Naive B cell (primary cell): Measurements from ENCODE around the gene SMCHD1. TPM values are rescaled to one million over a fixed set of nuclear protein-coding genes. Genes with fewer than 3 reads are reported as not detected.
"Not testable (repeated sequence)": the region's sequence is repeated elsewhere in the genome, so short reads cannot be mapped to it uniquely, and the experiment has no call there.

Experiments used
- ATAC-seq, 2 donors: fragments of 150-1000 bp; cut with Tn5 transposase; 2 replicates each; pipeline ENCODE4 v1.10.0; 2021; ENCODE audit warnings: low read depth in 2 of 2, mild to moderate bottlenecking in 2 of 2, moderate library complexity in 2 of 2
- DNase-seq: peaks from one replicate; pipeline ENCODE4 v3.0.0; 2022
- H3K27ac Mint-ChIP-seq, 6 donors: one replicate each; pipeline ENCODE4 v1.8.0; 2020 to 2022; ENCODE audit warnings: mild to moderate bottlenecking in 6 of 6, mixed read lengths in 6 of 6, moderate library complexity in 5 of 6, inconsistent platforms in 2 of 6
- H3K27me3 Mint-ChIP-seq, 3 donors: one replicate each; pipeline ENCODE4 v1.8.0; 2021 to 2022; ENCODE audit warnings: mixed read lengths in 3 of 3, mild to moderate bottlenecking in 1 of 3
- H3K36me3 Mint-ChIP-seq, 2 donors: one replicate each; pipeline ENCODE4 v1.8.0; 2020 to 2022; ENCODE audit warnings: mixed read lengths in 2 of 2, inconsistent platforms in 1 of 2, mild to moderate bottlenecking in 1 of 2
- H3K4me1 Mint-ChIP-seq, 3 donors: one replicate each; pipeline ENCODE4 v1.8.0; 2020 to 2022; ENCODE audit warnings: mixed read lengths in 3 of 3, inconsistent platforms in 1 of 3, mild to moderate bottlenecking in 1 of 3, moderate library complexity in 1 of 3
- H3K4me3 Mint-ChIP-seq, 8 donors: one replicate each; pipeline ENCODE4 v1.8.0; 2020 to 2022; ENCODE audit warnings: mild to moderate bottlenecking in 8 of 8, mixed read lengths in 8 of 8, moderate library complexity in 8 of 8, inconsistent platforms in 2 of 8
- H3K9me3 Mint-ChIP-seq, 7 donors: one replicate each; pipeline ENCODE4 v1.8.0; 2020 to 2022; ENCODE audit warnings: mixed read lengths in 7 of 7, mild to moderate bottlenecking in 5 of 7, inconsistent platforms in 2 of 7, moderate library complexity in 1 of 7
- polyA plus RNA-seq, 6 donors: library from polyadenylated mRNA; unstranded; fragments of 300-500 nt; fragmentation: Illumina TruSeq; gene quantifications; one replicate each; pipeline ENCODE4 v1.2.3, GENCODE V29; 2021; ENCODE audit warnings: low read depth in 6 of 6

The SMCHD1 gene
- polyA plus RNA-seq, 6 donors from 2014 or later: 46.7 to 94.7 (median 68.9) TPM

DNA sequence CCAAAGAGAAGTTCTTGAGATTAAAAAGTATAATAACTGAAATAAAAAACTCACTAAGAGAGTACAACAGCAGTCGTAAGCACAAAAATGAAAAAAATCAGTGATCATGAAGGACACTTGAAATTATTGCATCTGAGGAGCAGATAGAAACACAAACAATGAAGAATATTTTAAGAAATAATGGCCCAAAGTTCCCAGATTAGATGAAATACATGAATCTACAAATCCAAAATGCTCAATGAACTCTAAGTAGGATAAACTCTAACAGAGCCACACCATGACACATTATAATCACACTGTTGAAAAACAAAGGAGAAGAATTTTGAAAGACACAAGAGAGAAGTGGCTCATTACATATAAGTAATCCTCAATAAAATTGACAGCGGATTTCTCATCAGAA lies 159.4 kb downstream of the SMCHD1 start:
- Mint-ChIP-seq H3K27me3 (no peaks in the 10 kb centered on the region), H3K9me3 (peaks cover 17 to 51% (median 32%) of the 10 kb centered on the region in 7 donors), H3K36me3 (peaks cover 10 to 28% of the 10 kb centered on the region in 2 donors), H3K4me3 (no peak overlapping the region), H3K4me1 (no peaks in the 10 kb centered on the region), H3K27ac (no peak overlapping the region)
- ATAC-seq (no peak), DNase-seq (no peak)

GRCh38 chr18:2818281-2818680 lies 162.8 kb downstream of the SMCHD1 start:
- ATAC-seq (no peak), DNase-seq (no peak)
- Mint-ChIP-seq H3K9me3 (peaks cover 3 to 20% (median 15%) of the 10 kb centered on the region in 7 donors), H3K27ac (peak overlapping the region in 1 of 6 donors; percentile 30), H3K4me1 (no peaks in the 10 kb centered on the region), H3K4me3 (no peak overlapping the region), H3K27me3 (no peaks in the 10 kb centered on the region), H3K36me3 (peaks cover 0 to 5% of the 10 kb centered on the region in 2 donors)

DNA sequence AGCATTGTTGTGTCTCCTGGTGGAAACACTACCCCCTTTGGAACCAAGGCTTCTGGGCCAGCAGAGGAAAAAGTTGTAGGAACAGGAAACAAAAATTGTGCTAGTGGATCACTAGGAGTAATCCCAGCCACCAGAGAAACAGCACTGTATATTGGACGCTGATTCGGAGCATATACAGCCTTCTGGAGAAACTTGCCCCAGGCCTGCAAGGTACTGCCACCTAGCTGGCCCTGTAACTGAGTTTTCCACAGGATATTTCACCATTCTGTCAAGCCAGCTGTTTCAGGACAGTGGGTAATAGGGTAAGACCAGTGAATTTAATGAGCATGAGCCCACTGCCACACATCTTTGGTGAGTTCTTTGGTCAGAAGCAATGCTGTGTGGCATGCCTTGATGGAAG lies 166.2 kb downstream of the SMCHD1 start:
- H3K36me3 Mint-ChIP-seq: no peaks in the 10 kb centered on the region
- DNase-seq: no peak
- no peaks in the 10 kb centered on the region for H3K4me1 Mint-ChIP-seq
- no peak for ATAC-seq
- peak overlapping the region in 1 of 6 donors; percentile 73 for H3K27ac Mint-ChIP-seq
- no peaks in the 10 kb centered on the region for H3K27me3 Mint-ChIP-seq
- H3K9me3 Mint-ChIP-seq: peaks cover 0 to 7% (median 3%) of the 10 kb centered on the region in 7 donors
- H3K4me3 Mint-ChIP-seq: no peak overlapping the region

GRCh38 chr18:2822213-2822921 lies 166.8 kb downstream of the SMCHD1 start:
- Mint-ChIP-seq H3K9me3 (peaks cover 0 to 7% (median 3%) of the 10 kb centered on the region in 7 donors), H3K4me3 (no peak overlapping the region), H3K27me3 (no peaks in the 10 kb centered on the region), H3K27ac (peak overlapping the region in 1 of 6 donors; percentile 73), H3K4me1 (no peaks in the 10 kb centered on the region), H3K36me3 (no peaks in the 10 kb centered on the region)
- DNase-seq (no peak), ATAC-seq (no peak)

- H3K4me3 Mint-ChIP-seq: no peak overlapping the region
- H3K9me3 Mint-ChIP-seq: peaks cover 0 to 7% (median 3%) of the 10 kb centered on the region in 7 donors
- H3K27me3 Mint-ChIP-seq: no peaks in the 10 kb centered on the region
- H3K27ac Mint-ChIP-seq: peak overlapping the region in 1 of 6 donors; percentile 42
- ATAC-seq (no peak), DNase-seq (no peak)
- H3K4me1 Mint-ChIP-seq: no peaks in the 10 kb centered on the region
- no peaks in the 10 kb centered on the region for H3K36me3 Mint-ChIP-seq
Observed at GRCh38 chr18:2823202-2823601, 167.7 kb downstream of the SMCHD1 start.

- Mint-ChIP-seq H3K9me3 (peaks cover 0 to 11% (median 2%) of the 10 kb centered on the region in 7 donors), H3K27ac (peak overlapping the region in 1 of 6 donors; percentile 49), H3K27me3 (no peaks in the 10 kb centered on the region), H3K4me3 (no peak overlapping the region), H3K4me1 (no peaks in the 10 kb centered on the region), H3K36me3 (no peaks in the 10 kb centered on the region)
- DNase-seq: no peak
- no peak for ATAC-seq
Observed at GRCh38 chr18:2823966-2824365, 168.4 kb downstream of the SMCHD1 start.

GRCh38 chr18:2824865-2825264 lies 169.3 kb downstream of the SMCHD1 start:
- H3K9me3 Mint-ChIP-seq: peaks cover 0 to 11% (median 2%) of the 10 kb centered on the region in 7 donors
- H3K27me3 Mint-ChIP-seq: no peaks in the 10 kb centered on the region
- H3K27ac Mint-ChIP-seq: no peak overlapping the region
- no peaks in the 10 kb centered on the region for H3K4me1 Mint-ChIP-seq
- H3K36me3 Mint-ChIP-seq: no peaks in the 10 kb centered on the region
- ATAC-seq (no peak), DNase-seq (no peak)
- no peak overlapping the region for H3K4me3 Mint-ChIP-seq

DNA sequence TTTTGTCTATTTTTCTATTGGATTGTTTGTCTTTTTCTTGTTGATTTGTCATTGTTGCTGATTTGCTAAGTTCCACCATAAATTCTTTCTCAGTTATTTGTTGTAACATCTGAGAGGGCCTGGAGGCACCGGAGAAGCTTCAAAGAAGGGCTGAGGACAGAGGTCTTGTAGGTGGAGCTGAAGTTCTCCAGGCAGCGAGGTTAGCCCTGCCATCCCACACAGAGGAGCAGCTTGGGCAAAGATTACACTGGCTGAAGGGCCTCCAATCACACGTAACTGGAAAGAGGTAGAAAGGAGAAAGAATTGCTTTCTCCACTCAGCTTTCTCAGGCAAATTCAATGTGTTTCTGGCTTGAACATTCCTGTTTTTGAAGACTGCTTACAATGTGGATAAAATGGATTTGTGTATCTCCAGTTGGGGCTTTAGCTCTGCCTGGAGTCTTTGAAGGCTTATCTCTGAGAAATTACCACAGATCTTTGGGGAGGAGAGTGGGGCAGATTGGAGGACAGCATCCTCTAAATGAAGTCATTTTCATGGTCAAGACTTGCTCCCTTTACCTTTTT lies 170.2 kb downstream of the SMCHD1 start:
- H3K4me3 Mint-ChIP-seq: no peak overlapping the region
- H3K36me3 Mint-ChIP-seq: no peaks in the 10 kb centered on the region
- no peaks in the 10 kb centered on the region for H3K4me1 Mint-ChIP-seq
- peak overlapping the region in 1 of 6 donors; percentile 1 for H3K27ac Mint-ChIP-seq
- peaks cover 0 to 11% (median 2%) of the 10 kb centered on the region in 7 donors for H3K9me3 Mint-ChIP-seq
- no peak for ATAC-seq
- H3K27me3 Mint-ChIP-seq: peaks cover 0 to 5% (median 0%) of the 10 kb centered on the region in 3 donors
- no peak for DNase-seq

DNA sequence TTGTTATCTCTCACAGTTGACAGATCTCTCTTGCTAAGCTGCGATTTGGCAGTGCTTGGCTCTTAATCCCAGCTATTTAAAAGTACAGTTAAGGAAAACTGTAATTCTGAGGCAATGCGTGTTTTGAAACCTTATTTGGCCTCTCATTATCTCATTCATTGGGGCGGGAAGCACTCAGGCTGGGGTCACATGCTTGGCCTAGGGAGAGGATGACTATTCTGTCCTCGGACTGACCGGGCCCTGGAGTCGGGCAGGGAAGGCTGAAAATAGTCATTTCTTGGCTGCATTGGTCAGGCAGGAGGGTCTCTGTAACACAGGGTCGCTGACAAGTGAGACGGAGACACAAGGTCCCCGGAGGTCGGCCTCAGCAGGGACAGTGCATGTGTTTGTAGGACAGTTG lies 171.1 kb downstream of the SMCHD1 start:
- no peak for DNase-seq
- H3K4me1 Mint-ChIP-seq: no peaks in the 10 kb centered on the region
- H3K36me3 Mint-ChIP-seq: no peaks in the 10 kb centered on the region
- no peak for ATAC-seq
- peaks cover 0 to 13% (median 0%) of the 10 kb centered on the region in 3 donors for H3K27me3 Mint-ChIP-seq
- H3K9me3 Mint-ChIP-seq: peaks cover 0 to 11% (median 2%) of the 10 kb centered on the region in 7 donors
- H3K4me3 Mint-ChIP-seq: no peak overlapping the region
- no peak overlapping the region for H3K27ac Mint-ChIP-seq

GRCh38 chr18:2827061-2827460 lies 171.5 kb downstream of the SMCHD1 start:
- ATAC-seq: no peak
- Mint-ChIP-seq H3K4me1 (no peaks in the 10 kb centered on the region), H3K4me3 (no peak overlapping the region), H3K27ac (no peak overlapping the region), H3K27me3 (peaks cover 0 to 13% (median 0%) of the 10 kb centered on the region in 3 donors), H3K36me3 (no peaks in the 10 kb centered on the region), H3K9me3 (peaks cover 0 to 11% (median 2%) of the 10 kb centered on the region in 7 donors)
- no peak for DNase-seq

GRCh38 chr18:2836118-2836517 lies 180.6 kb downstream of the SMCHD1 start:
- DNase-seq, ATAC-seq, H3K27ac Mint-ChIP-seq, H3K4me3 Mint-ChIP-seq, H3K27me3 Mint-ChIP-seq, H3K4me1 Mint-ChIP-seq: not testable (repeated sequence)
- Mint-ChIP-seq H3K9me3 (peaks cover 0 to 13% (median 7%) of the 10 kb centered on the region in 7 donors), H3K36me3 (peaks cover 9 to 13% of the 10 kb centered on the region in 2 donors)

DNA sequence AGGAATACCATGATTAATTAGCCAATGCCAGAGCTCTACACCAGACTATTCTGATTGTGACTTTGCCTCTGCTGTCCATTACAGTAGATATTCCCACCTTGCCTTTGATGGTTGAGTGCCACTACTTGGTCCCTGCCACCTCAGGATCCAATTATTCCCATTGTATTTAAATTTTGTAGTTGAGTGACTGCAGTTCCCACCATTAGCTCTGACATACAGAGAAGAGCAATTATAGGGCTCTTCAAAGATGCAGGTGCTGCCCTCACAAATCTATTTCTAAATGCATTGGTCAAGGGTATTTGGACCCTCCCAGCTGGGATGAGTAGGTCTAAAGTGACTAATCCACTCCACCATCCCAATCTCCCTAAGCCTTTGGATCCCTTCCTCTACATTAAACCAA lies 181.8 kb downstream of the SMCHD1 start:
- DNase-seq, H3K27ac Mint-ChIP-seq, H3K4me3 Mint-ChIP-seq, H3K27me3 Mint-ChIP-seq, ATAC-seq, H3K4me1 Mint-ChIP-seq: not testable (repeated sequence)
- Mint-ChIP-seq H3K9me3 (peaks cover 0 to 13% (median 7%) of the 10 kb centered on the region in 7 donors), H3K36me3 (peaks cover 9 to 13% of the 10 kb centered on the region in 2 donors)

DNA sequence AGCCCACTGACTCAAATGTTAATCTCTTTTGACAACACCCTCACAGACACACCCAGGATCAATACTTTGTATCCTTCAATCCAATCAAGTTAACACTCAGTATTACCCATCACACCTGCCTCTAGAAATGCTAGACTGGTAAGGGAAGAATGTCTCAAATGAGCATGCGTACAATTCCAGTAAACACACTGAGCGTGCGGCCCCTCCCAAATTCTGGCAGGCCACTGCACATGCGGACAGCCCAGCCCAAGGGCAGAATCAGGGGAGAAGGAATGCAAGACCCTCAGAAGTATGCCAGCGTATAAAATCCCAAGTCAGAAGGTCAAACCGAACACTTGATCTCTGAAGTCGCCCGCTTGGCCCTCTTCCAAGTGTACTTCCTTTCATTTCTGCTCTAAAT lies 183.7 kb downstream of the SMCHD1 start:
- DNase-seq: no peak
- peaks cover 0 to 4% (median 0%) of the 10 kb centered on the region in 3 donors for H3K27me3 Mint-ChIP-seq

GRCh38 chr18:2840521-2840920 lies 185.0 kb downstream of the SMCHD1 start:
- H3K27ac Mint-ChIP-seq: no peak overlapping the region
- H3K9me3 Mint-ChIP-seq: peaks cover 0 to 13% (median 7%) of the 10 kb centered on the region in 7 donors
- DNase-seq (no peak), ATAC-seq (no peak)
- H3K4me3 Mint-ChIP-seq: no peak overlapping the region
- peaks cover 0 to 4% (median 0%) of the 10 kb centered on the region in 3 donors for H3K27me3 Mint-ChIP-seq
- H3K4me1 Mint-ChIP-seq: peaks cover 5 to 8% (median 6%) of the 10 kb centered on the region in 3 donors
- H3K36me3 Mint-ChIP-seq: peaks cover 9 to 13% of the 10 kb centered on the region in 2 donors

More for the DNA sequence above, 183.7 kb downstream of the SMCHD1 start:
- no peak for ATAC-seq
- H3K27ac Mint-ChIP-seq: no peak overlapping the region
- H3K4me3 Mint-ChIP-seq: no peak overlapping the region
- H3K4me1 Mint-ChIP-seq: peaks cover 0 to 6% (median 5%) of the 10 kb centered on the region in 3 donors
- H3K36me3 Mint-ChIP-seq: peaks cover 9 to 13% of the 10 kb centered on the region in 2 donors
- peaks cover 0 to 13% (median 7%) of the 10 kb centered on the region in 7 donors for H3K9me3 Mint-ChIP-seq
